Measurements from ENCODE around the gene MED23. TPM values are rescaled to one million over a fixed set of nuclear protein-coding genes. Genes with fewer than 3 reads are reported as not detected.
A peak's percentile ranks its signal among the peaks of the same experiment; 100 is the strongest.

The MED23 gene
- total RNA-seq, 2 experiments from 2014 or later = 56.7 to 59.5 TPM

DNA sequence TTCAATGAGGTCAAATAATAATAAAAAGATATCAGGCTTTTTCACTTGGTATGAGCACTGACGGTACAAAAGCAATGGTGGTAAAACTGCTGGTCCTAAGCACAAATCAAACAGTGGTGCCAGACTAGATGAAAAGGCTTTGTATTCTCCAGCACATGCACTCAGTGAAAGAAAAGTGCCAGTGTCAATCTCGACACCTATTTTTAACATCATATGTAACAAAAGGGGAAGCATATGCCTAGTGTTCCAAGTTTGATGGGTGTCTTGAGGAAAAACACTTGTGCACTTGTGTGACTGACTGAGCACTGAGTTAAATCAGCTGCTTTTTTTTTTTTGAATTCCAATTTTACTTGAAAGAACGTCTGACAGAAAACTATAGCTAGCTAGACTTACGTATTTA is 27.3 kb downstream of the MED23 start:
- H3K9me3 ChIP-seq (ENCODE audit: control insufficient read depth in 1 of 2, insufficient read depth in 1 of 2, low read length in 2 of 2) = no peaks in the 10 kb centered on the region
- TF ChIP-seq, protein P1, sequence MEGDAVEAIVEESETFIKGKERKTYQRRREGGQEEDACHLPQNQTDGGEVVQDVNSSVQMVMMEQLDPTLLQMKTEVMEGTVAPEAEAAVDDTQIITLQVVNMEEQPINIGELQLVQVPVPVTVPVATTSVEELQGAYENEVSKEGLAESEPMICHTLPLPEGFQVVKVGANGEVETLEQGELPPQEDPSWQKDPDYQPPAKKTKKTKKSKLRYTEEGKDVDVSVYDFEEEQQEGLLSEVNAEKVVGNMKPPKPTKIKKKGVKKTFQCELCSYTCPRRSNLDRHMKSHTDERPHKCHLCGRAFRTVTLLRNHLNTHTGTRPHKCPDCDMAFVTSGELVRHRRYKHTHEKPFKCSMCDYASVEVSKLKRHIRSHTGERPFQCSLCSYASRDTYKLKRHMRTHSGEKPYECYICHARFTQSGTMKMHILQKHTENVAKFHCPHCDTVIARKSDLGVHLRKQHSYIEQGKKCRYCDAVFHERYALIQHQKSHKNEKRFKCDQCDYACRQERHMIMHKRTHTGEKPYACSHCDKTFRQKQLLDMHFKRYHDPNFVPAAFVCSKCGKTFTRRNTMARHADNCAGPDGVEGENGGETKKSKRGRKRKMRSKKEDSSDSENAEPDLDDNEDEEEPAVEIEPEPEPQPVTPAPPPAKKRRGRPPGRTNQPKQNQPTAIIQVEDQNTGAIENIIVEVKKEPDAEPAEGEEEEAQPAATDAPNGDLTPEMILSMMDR (IDR thresholded peaks at IDR 0.05) = no peak
- H3K4me3 Mint-ChIP-seq = no peak overlapping the region
- no peak overlapping the region for H3K27ac Mint-ChIP-seq
- POLR2A ChIA-PET = interaction anchor here (1.4 kb wide), 1 partner anchor 27 kb away, joined by 3 read pairs; no protein-coding TSS in a partner anchor
- no peak for ATAC-seq (ENCODE audit: poor library complexity)
- no peaks in the 10 kb centered on the region for H3K9me3 Mint-ChIP-seq
- peaks cover 97% of the 10 kb centered on the region for H3K36me3 ChIP-seq (ENCODE audit: insufficient read depth, low read length)
- H3K4me1 Mint-ChIP-seq (ENCODE audit: low read depth) = no peaks in the 10 kb centered on the region
- H3K4me3 ChIP-seq (ENCODE audit: low read length) = no peak overlapping the region
- intact Hi-C loops (cut with DNase I, micrococcal nuclease) = no loop called here
- H3K27me3 Mint-ChIP-seq = no peaks in the 10 kb centered on the region
- H3K4me1 ChIP-seq (ENCODE audit: insufficient read depth, low read length) = no peaks in the 10 kb centered on the region
- DNase-seq = no peak
- CTCF ChIA-PET = interaction anchor here (3.2 kb wide), 1 partner anchor 28 kb away, joined by 11 read pairs; the partner anchor contains the start of gene MED23
- no peaks in the 10 kb centered on the region for H3K27me3 ChIP-seq (ENCODE audit: control insufficient read depth in 1 of 2, insufficient read depth in 2 of 2, low read length in 2 of 2)
- no peak overlapping the region for H3K27ac ChIP-seq (ENCODE audit: low read depth in 1 of 2, low read length in 2 of 2)
- peaks cover 86% of the 10 kb centered on the region for H3K36me3 Mint-ChIP-seq (ENCODE audit: low read depth)

GRCh38 chr6:131597446-131597845 is 30.6 kb downstream of the MED23 start:
- peak in 3 of 14 experiments; percentile 24 to 28 (median 24) for DNase-seq
- Mint-ChIP-seq H3K9me3 (no peaks in the 10 kb centered on the region), H3K4me3 (no peak overlapping the region), H3K27ac (peak overlapping the region; percentile 27), H3K4me1 (ENCODE audit: low read depth) (no peaks in the 10 kb centered on the region), H3K27me3 (no peaks in the 10 kb centered on the region), H3K36me3 (ENCODE audit: low read depth) (peaks cover 90% of the 10 kb centered on the region)
- H3K9me3 ChIP-seq (ENCODE audit: control insufficient read depth in 1 of 2, insufficient read depth in 1 of 2, low read length in 2 of 2) = no peaks in the 10 kb centered on the region
- TF ChIP-seq, protein P1 (IDR thresholded peaks at IDR 0.05) = peak; percentile 24
- intact Hi-C loops (cut with DNase I, micrococcal nuclease) = no loop called here
- no peaks in the 10 kb centered on the region for H3K4me1 ChIP-seq (ENCODE audit: insufficient read depth, low read length)
- CTCF ChIA-PET = interaction anchor here (0.6 to 1.9 kb wide), 3 partner anchors 144 to 1380 kb away, joined by 3 to 5 read pairs (median 4); no protein-coding TSS in a partner anchor
- peaks cover 97% of the 10 kb centered on the region for H3K36me3 ChIP-seq (ENCODE audit: insufficient read depth, low read length)
- no peak overlapping the region for H3K4me3 ChIP-seq (ENCODE audit: low read length)
- peak; percentile 65 for ATAC-seq (ENCODE audit: poor library complexity)
- POLR2A ChIA-PET = interaction anchor here (0.6 kb wide), 1 partner anchor 74 kb away, joined by 3 read pairs; no protein-coding TSS in a partner anchor
- peak overlapping the region in 1 of 2 donors; percentile 11 for H3K27ac ChIP-seq (ENCODE audit: low read depth in 1 of 2, low read length in 2 of 2)
- H3K27me3 ChIP-seq (ENCODE audit: control insufficient read depth in 1 of 2, insufficient read depth in 2 of 2, low read length in 2 of 2) = no peaks in the 10 kb centered on the region

DNA sequence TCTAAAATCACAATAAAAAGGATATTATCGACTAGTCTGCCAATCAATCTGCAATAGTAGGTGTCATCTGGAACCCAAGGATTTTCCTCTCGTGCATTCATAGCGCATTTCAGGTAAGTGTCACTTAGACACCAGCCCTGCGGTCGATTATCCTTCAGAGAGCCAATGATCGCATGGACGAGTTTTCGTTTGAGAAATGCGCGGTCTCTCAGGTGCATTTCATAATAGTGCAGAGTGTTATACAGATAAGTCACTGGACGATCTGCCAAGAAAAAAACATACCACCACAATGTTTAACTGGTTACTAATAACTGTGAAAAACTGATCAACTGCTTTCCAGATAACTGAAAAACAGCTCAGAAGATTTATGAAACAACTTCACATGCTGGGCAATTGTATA is 34.0 kb downstream of the MED23 start:
- Mint-ChIP-seq H3K27ac (no peak overlapping the region), H3K36me3 (ENCODE audit: low read depth) (peaks cover 92% of the 10 kb centered on the region), H3K4me1 (ENCODE audit: low read depth) (no peaks in the 10 kb centered on the region), H3K4me3 (no peak overlapping the region), H3K27me3 (no peaks in the 10 kb centered on the region), H3K9me3 (no peaks in the 10 kb centered on the region)
- Histone ChIP-seq H3K9me3 (ENCODE audit: control insufficient read depth in 1 of 2, insufficient read depth in 1 of 2, low read length in 2 of 2) (no peaks in the 10 kb centered on the region), H3K27me3 (ENCODE audit: control insufficient read depth in 1 of 2, insufficient read depth in 2 of 2, low read length in 2 of 2) (no peaks in the 10 kb centered on the region), H3K36me3 (ENCODE audit: insufficient read depth, low read length) (peaks cover 98% of the 10 kb centered on the region), H3K4me3 (ENCODE audit: low read length) (no peak overlapping the region), H3K27ac (ENCODE audit: low read depth in 1 of 2, low read length in 2 of 2) (no peak overlapping the region), H3K4me1 (ENCODE audit: insufficient read depth, low read length) (no peaks in the 10 kb centered on the region)
- POLR2A ChIA-PET = no interaction called here
- no peak for ATAC-seq (ENCODE audit: poor library complexity)
- intact Hi-C loops (cut with DNase I, micrococcal nuclease) = loop anchor here in 1 of 2 experiments (2.0 kb wide), 1 partner anchor 15 kb away; no protein-coding TSS in a partner anchor
- TF ChIP-seq, protein P1 (IDR thresholded peaks at IDR 0.05) = no peak
- DNase-seq = no peak
- CTCF ChIA-PET = no interaction called here
